Cerebellar nuclear complex (tissue), 1 donor: ENCODE results near the gene NAALAD2.
"Not testable (repeated sequence)": the region's sequence is repeated elsewhere in the genome, so short reads cannot be mapped to it uniquely, and the experiment has no call there.

Experiments
- DNase-seq, 2 experiments: peaks; one replicate each; lab custom pipeline; 2025; lab: John Stamatoyannopoulos, UW

The NAALAD2 gene

GRCh38 chr11:90134478-90135003 lies at the start of gene NAALAD2:
Gene NAALAD2 (plus strand): TSS chr11:90134663. CDS start chr11:90134759, 96 bp downstream.
- no peak for DNase-seq

DNA sequence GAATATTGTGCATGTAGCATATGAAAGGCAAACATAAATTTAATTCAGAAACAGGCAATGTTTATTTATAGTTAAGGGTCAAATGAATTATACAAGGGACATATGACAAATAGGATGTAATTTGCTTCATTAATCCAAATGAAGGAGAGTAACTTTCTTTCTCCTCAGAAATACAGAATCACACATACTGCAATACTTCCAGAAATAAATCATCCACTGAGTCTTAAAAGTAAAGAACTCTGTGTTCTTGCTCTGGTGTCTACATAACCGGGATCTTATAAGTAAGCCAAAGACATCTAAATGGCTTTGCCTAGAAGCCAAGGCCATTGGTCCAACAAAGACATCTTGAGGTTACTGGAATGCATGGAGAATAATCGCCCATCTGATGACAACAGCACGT lies 48.8 kb upstream of the NAALAD2 start, which contains the start of gene UBTFL1:
Gene UBTFL1, plus strand, starts transcription at position 301 of the 400 bp plus-strand sequence. Its CDS starts 0 bp downstream, at position 301.
- not testable (repeated sequence) for DNase-seq

- not testable (repeated sequence) for DNase-seq
These were observed 45.7 kb upstream of the NAALAD2 start for GRCh38 chr11:90088731-90089130.

- DNase-seq: not testable (repeated sequence)
These were observed 39.1 kb upstream of the NAALAD2 start for GRCh38 chr11:90095230-90095924.

- not testable (repeated sequence) for DNase-seq
These were observed 36.2 kb upstream of the NAALAD2 start for GRCh38 chr11:90098261-90098660.

DNA sequence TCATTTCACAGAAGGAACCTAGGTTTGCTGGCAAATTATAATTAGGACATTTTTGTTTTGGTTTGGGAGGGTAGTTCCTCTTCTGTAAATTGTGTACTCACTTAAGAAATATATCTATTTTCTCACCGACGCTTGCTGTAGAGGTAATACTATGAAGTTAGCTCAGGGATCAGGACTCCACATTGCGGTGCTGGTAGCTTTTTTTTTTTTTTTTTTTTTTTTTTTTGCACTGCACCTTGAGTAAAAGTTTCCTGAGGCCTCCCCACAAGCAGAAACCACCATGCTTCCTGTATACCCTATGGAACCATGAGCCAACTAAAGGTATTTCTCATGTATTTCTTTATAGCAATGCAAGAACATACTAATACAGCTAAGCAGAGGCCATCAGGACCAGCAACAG lies 34.0 kb upstream of the NAALAD2 start:
- no peak for DNase-seq

DNA sequence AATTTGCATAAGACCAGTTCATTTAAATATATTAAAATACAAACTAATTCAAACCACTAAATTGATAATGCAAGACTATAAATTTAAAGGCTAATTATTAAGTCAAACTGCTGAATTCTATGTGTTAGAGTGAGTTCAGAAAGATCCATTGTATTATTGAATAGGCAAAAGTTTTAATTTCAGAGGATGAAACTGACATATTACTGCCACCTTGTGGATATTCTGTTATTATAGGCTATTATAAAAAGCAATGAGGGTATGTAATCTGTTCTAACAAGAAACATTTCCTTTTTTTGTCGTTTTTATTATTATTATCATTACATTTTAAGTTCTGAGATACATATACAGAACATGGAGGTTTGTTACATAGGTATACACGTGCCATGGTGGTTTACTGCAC lies 20.9 kb upstream of the NAALAD2 start:
- DNase-seq: no peak

GRCh38 chr11:90120191-90120590 lies 14.3 kb upstream of the NAALAD2 start:
- no peak for DNase-seq

DNA sequence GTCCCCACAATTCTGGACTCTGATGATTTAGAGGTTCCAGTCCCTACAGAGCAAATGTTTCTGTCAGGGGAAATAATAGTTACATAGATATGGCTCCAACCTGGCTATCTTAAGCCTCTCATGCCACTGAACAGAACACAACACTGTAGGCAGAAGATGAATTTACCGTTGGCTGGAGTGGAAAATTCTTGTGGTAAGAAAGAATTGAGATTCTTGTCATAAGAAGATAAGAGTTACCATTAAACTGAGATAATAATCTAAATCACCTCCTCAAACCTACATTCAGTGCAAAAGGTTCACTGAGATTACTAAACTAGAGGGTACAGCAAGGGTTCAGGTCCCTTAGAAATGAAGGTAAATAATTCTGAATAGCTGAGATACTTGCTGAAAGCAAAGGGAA lies 10.1 kb upstream of the NAALAD2 start:
- DNase-seq: no peak

- no peak for DNase-seq
These were observed 9.5 kb upstream of the NAALAD2 start for GRCh38 chr11:90124946-90125345.

GRCh38 chr11:90133560-90134477 lies 644 bp upstream of the NAALAD2 start:
- DNase-seq: no peak

GRCh38 chr11:90135016-90135415 lies 553 bp downstream of the NAALAD2 start:
- DNase-seq: no peak

DNA sequence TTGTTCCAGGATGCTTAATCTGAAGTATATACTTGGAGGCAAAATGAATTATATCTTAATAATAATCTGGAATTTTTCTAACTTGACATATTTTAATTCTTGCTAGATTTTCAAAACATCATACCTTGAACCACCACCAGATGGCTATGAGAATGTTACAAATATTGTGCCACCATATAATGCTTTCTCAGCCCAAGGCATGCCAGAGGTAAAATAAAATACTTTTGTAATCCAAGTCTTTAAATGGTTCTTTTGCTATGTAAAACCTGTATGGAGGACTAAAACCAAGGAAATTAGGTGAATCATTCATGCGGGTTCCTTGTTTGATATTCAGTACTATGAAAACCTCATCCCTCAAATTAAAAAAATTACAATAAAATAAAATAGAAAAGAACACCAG lies 14.4 kb downstream of the NAALAD2 start:
- DNase-seq: no peak

- DNase-seq: not testable (repeated sequence)
These were observed 32.6 kb downstream of the NAALAD2 start for GRCh38 chr11:90166982-90167573.

GRCh38 chr11:90167704-90168103 lies 33.2 kb downstream of the NAALAD2 start:
- DNase-seq: not testable (repeated sequence)

DNA sequence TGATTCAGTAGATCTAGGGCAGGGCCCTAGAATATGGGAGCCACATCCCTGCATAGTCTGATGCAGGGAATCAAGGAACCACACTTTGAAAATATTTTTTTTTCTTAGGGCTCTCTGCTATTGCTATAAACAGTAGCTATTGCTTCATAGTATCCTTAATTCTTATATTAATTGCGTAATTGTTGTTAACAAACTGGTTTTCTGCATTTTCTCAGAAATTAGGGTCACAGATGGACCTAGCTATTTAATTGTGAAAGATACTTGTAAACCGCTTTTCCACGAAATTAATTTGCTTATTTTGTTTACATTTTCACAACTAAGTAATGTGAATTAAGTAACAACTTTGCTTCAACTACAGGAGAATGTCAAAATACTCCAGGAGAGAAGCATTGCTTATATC lies 34.1 kb downstream of the NAALAD2 start:
- no peak for DNase-seq

DNA sequence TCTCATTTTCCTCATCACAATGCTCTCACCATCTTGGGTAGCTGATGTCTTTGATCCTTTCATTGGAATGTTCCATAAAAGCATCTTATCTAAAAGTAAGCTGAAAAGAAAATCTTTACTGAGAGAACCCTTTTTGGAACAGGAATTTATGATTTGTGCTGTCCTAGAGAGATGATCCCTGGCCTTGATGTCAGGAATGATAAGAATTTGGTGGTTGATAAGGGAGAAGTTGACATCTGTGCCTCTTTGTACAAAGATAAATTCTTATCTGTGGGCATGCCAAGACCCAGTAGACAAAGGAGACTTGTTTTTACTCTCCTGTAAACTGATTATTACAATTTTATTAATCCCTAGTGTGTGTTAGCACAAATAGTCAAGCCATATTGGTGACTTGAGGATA lies 36.9 kb downstream of the NAALAD2 start:
- DNase-seq: no peak

GRCh38 chr11:90176069-90176468 lies 41.6 kb downstream of the NAALAD2 start:
- no peak for DNase-seq

DNA sequence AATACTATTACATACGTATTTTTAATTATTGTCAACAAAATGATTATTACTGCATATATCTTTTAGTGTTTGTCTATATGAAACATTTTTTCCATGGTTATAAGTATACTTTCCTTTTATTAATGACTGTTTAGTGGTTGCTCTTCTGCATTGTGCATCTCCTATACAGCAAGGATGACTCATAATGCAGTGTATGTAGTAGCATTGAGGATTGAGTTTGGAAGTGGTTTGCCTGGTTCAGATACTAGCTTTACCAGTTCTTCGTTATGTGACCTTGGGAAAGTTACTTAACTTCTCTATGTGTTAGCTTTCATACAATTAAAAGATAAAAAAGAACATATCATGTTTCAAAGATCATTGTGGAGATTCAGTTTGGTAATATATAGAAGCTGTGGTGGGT lies 44.3 kb downstream of the NAALAD2 start:
- no peak for DNase-seq

GRCh38 chr11:90179923-90180322 lies 45.5 kb downstream of the NAALAD2 start:
- no peak for DNase-seq

GRCh38 chr11:90187839-90188238 lies 53.4 kb downstream of the NAALAD2 start:
- no peak for DNase-seq

GRCh38 chr11:90189011-90189410 lies 54.5 kb downstream of the NAALAD2 start:
- no peak for DNase-seq
